ENCODE data around the gene SORCS2. TPM values are rescaled to one million over a fixed set of nuclear protein-coding genes. Genes with fewer than 3 reads are reported as not detected.

The SORCS2 gene
- total RNA-seq, 1 experiment from 2014 or later = not detected

- no peak for DNase-seq (ENCODE audit: extremely low read depth, low read depth)
Observed at GRCh38 chr4:7240306-7240705, 48.0 kb downstream of the SORCS2 start.

GRCh38 chr4:7241597-7242125 is 49.3 kb downstream of the SORCS2 start:
- DNase-seq (ENCODE audit: extremely low read depth, low read depth) = no peak

- DNase-seq (ENCODE audit: extremely low read depth, low read depth) = no peak
Observed at GRCh38 chr4:7242766-7243165, 50.4 kb downstream of the SORCS2 start.

- DNase-seq (ENCODE audit: extremely low read depth, low read depth) = no peak
Observed at GRCh38 chr4:7243609-7244330, 51.4 kb downstream of the SORCS2 start.

GRCh38 chr4:7244331-7244665 is 52.0 kb downstream of the SORCS2 start:
- no peak for DNase-seq (ENCODE audit: extremely low read depth, low read depth)

GRCh38 chr4:7244751-7245320 is 52.5 kb downstream of the SORCS2 start:
- DNase-seq (ENCODE audit: extremely low read depth, low read depth) = no peak

- DNase-seq (ENCODE audit: extremely low read depth, low read depth) = no peak
Observed at GRCh38 chr4:7247521-7247920, 55.2 kb downstream of the SORCS2 start.

GRCh38 chr4:7247946-7248345 is 55.6 kb downstream of the SORCS2 start:
- no peak for DNase-seq (ENCODE audit: extremely low read depth, low read depth)

- no peak for DNase-seq (ENCODE audit: extremely low read depth, low read depth)
Observed at GRCh38 chr4:7248857-7249256, 56.5 kb downstream of the SORCS2 start.

- DNase-seq (ENCODE audit: extremely low read depth, low read depth) = no peak
Observed at GRCh38 chr4:7251321-7251720, 59.0 kb downstream of the SORCS2 start.

GRCh38 chr4:7252051-7252450 is 59.7 kb downstream of the SORCS2 start:
- no peak for DNase-seq (ENCODE audit: extremely low read depth, low read depth)

GRCh38 chr4:7252510-7253340 is 60.4 kb downstream of the SORCS2 start:
- DNase-seq (ENCODE audit: extremely low read depth, low read depth) = no peak

GRCh38 chr4:7253341-7253700 is 61.0 kb downstream of the SORCS2 start:
- DNase-seq (ENCODE audit: extremely low read depth, low read depth) = no peak

- DNase-seq (ENCODE audit: extremely low read depth, low read depth) = no peak
Observed at GRCh38 chr4:7253837-7254236, 61.5 kb downstream of the SORCS2 start.

- no peak for DNase-seq (ENCODE audit: extremely low read depth, low read depth)
Observed at GRCh38 chr4:7254736-7255487, 62.6 kb downstream of the SORCS2 start.

- DNase-seq (ENCODE audit: extremely low read depth, low read depth) = no peak
Observed at GRCh38 chr4:7255488-7255881, 63.1 kb downstream of the SORCS2 start.

- no peak for DNase-seq (ENCODE audit: extremely low read depth, low read depth)
Observed at GRCh38 chr4:7255996-7256395, 63.7 kb downstream of the SORCS2 start.

GRCh38 chr4:7256984-7257810 is 64.9 kb downstream of the SORCS2 start:
- DNase-seq (ENCODE audit: extremely low read depth, low read depth) = no peak

- DNase-seq (ENCODE audit: extremely low read depth, low read depth) = no peak
Observed at GRCh38 chr4:7259039-7259438, 66.7 kb downstream of the SORCS2 start.

- no peak for DNase-seq (ENCODE audit: extremely low read depth, low read depth)
Observed at GRCh38 chr4:7260569-7260968, 68.2 kb downstream of the SORCS2 start.
